Progenitor cell of endocrine pancreas (in vitro differentiated cells): ENCODE data around the gene IL22RA2. TPM values are rescaled to one million over a fixed set of nuclear protein-coding genes. Genes with fewer than 3 reads are reported as not detected.
A peak's percentile ranks its signal among the peaks of the same experiment; 100 is the strongest.

Experiments used
- DNase-seq: peaks from one replicate; pipeline ENCODE4 v3.0.0; 2021; ENCODE audit warnings: low spot score; ENCODE audit not compliant: unreplicated experiment
- H3K27ac Mint-ChIP-seq: 2 replicates; pipeline ENCODE4 v1.8.0; 2021; ENCODE audit warnings: mild to moderate bottlenecking, moderate library complexity, mixed read lengths
- H3K27me3 Mint-ChIP-seq: 2 replicates; pipeline ENCODE4 v1.8.0; 2021; ENCODE audit warnings: mixed read lengths
- H3K36me3 Mint-ChIP-seq: 2 replicates; pipeline ENCODE4 v1.8.0; 2022; ENCODE audit warnings: mixed read lengths; ENCODE audit not compliant: insufficient read depth
- H3K4me1 Mint-ChIP-seq: 2 replicates; pipeline ENCODE4 v1.8.0; 2021; ENCODE audit warnings: low read depth, mixed read lengths
- H3K4me3 Mint-ChIP-seq: 2 replicates; pipeline ENCODE4 v1.8.0; 2021; ENCODE audit warnings: low read depth, mild to moderate bottlenecking, moderate library complexity, mixed read lengths
- H3K9me3 Mint-ChIP-seq: 2 replicates; pipeline ENCODE4 v1.8.0; 2021; ENCODE audit warnings: low read depth, mixed read lengths
- CTCF ChIP-seq: fragments of 200-600 bp; sonication (generic); IDR thresholded peaks from one replicate; pipeline ENCODE4 v1.5.0; 2021; ENCODE audit warnings: antibody characterized with exemption, mild to moderate bottlenecking; ENCODE audit not compliant: unreplicated experiment
- long read RNA-seq: library from polyadenylated mRNA; unstranded; transcript quantifications from one replicate; pipeline ENCODE4 v2.0.0, GENCODE V29; 2020
- total RNA-seq: library from RNA; stranded (reverse); gene quantifications from 2 replicates; pipeline ENCODE4 v1.2.1, GENCODE V29; 2021

The IL22RA2 gene
- not detected in 2 replicates for total RNA-seq
- long read RNA-seq, result 0 reads

GRCh38 chr6:137173501-137173900 is at the start of gene IL22RA2:
IL22RA2 (minus strand) TSS chr6:137173644; CDS start chr6:137161749, 11,895 bp downstream.
- no peak within 1 kb of the TSS for H3K27ac Mint-ChIP-seq
- H3K9me3 Mint-ChIP-seq, result peaks cover 18% of the 10 kb centered on the region
- H3K36me3 Mint-ChIP-seq, result peaks cover 4% of the 10 kb centered on the region
- no peaks in the 10 kb centered on the region for H3K27me3 Mint-ChIP-seq
- no peak for DNase-seq
- no peak for TF ChIP-seq CTCF
- no peak within 1 kb of the TSS for H3K4me3 Mint-ChIP-seq
- H3K4me1 Mint-ChIP-seq, result no peaks in the 10 kb centered on the region

GRCh38 chr6:137222381-137222780 is 48.9 kb upstream of the IL22RA2 start:
- no peak overlapping the region for H3K4me3 Mint-ChIP-seq
- no peak for TF ChIP-seq CTCF
- DNase-seq, result no peak
- no peaks in the 10 kb centered on the region for H3K27me3 Mint-ChIP-seq
- H3K36me3 Mint-ChIP-seq, result no peaks in the 10 kb centered on the region
- peaks cover 10% of the 10 kb centered on the region for H3K4me1 Mint-ChIP-seq
- no peak overlapping the region for H3K27ac Mint-ChIP-seq
- no peaks in the 10 kb centered on the region for H3K9me3 Mint-ChIP-seq

GRCh38 chr6:137219664-137220252 is 46.3 kb upstream of the IL22RA2 start:
- TF ChIP-seq CTCF, result no peak
- Mint-ChIP-seq H3K9me3 (no peaks in the 10 kb centered on the region), H3K27ac (peak overlapping the region; percentile 98), H3K4me3 (peak overlapping the region; percentile 90), H3K4me1 (peaks cover 17% of the 10 kb centered on the region), H3K27me3 (no peaks in the 10 kb centered on the region), H3K36me3 (no peaks in the 10 kb centered on the region)
- no peak for DNase-seq

GRCh38 chr6:137218917-137219663 is 45.6 kb upstream of the IL22RA2 start, which contains the start of gene IFNGR1:
IFNGR1 (minus strand) TSS chr6:137219385; CDS start chr6:137219327, 58 bp downstream.
- peak; percentile 89 for DNase-seq
- peaks cover 17% of the 10 kb centered on the region for H3K4me1 Mint-ChIP-seq
- no peaks in the 10 kb centered on the region for H3K9me3 Mint-ChIP-seq
- TF ChIP-seq CTCF, result no peak
- H3K27me3 Mint-ChIP-seq, result no peaks in the 10 kb centered on the region
- H3K36me3 Mint-ChIP-seq, result no peaks in the 10 kb centered on the region
- H3K4me3 Mint-ChIP-seq, result peak within 1 kb of the TSS; percentile 90
- H3K27ac Mint-ChIP-seq, result peak within 1 kb of the TSS; percentile 98

- Mint-ChIP-seq H3K27me3 (no peaks in the 10 kb centered on the region), H3K9me3 (no peaks in the 10 kb centered on the region), H3K36me3 (no peaks in the 10 kb centered on the region), H3K4me3 (peak overlapping the region; percentile 90), H3K27ac (peak overlapping the region; percentile 96), H3K4me1 (peaks cover 17% of the 10 kb centered on the region)
- TF ChIP-seq CTCF, result no peak
- no peak for DNase-seq
These were observed 45.1 kb upstream of the IL22RA2 start for GRCh38 chr6:137218473-137218916.
